Keratinocyte (primary cell): ENCODE results near the gene ACTR3C.

Experiments
- CTCF ChIP-seq, 3 experiments: IDR thresholded peaks in 1 of 3; conservative IDR thresholded peaks in 1 of 3; optimal IDR thresholded peaks in 1 of 3; 2 replicates in 2 of 3; 3 replicates in 1 of 3; pipeline versions ENCODE3 to v1.5.1; 2011; ENCODE audit warnings: low read length in 3 of 3, mild to moderate bottlenecking in 3 of 3, moderate library complexity in 2 of 3, control low read depth in 1 of 3, inconsistent platforms in 1 of 3; ENCODE audit not compliant: insufficient read depth in 2 of 3; ENCODE audit errors: extremely low read depth in 1 of 3
- EZH2 ChIP-seq: IDR thresholded peaks from one replicate; pipeline ENCODE4 v1.6.1; 2012; ENCODE audit warnings: inconsistent platforms, mild to moderate bottlenecking, low read length, moderate library complexity

- TF ChIP-seq EZH2: no peak
- no peak for TF ChIP-seq CTCF (optimal IDR thresholded peaks at IDR 0.05 in 1 of 3, IDR thresholded peaks at IDR 0.05 in 1 of 3, conservative IDR thresholded peaks at IDR 0.05 in 1 of 3; ENCODE audit: extremely low read depth in 1 of 3, insufficient read depth in 2 of 3, low read length in 3 of 3)
These were observed 38.1 kb upstream of the ACTR3C start for GRCh38 chr7:150361402-150361801.
